Activated T-helper 17 cell treated with anti-CD3 and anti-CD28 coated beads, Interleukin-2, amount 50 U/mL, for 72 hours (primary cell): ENCODE data around the gene BICDL1. TPM values are rescaled to one million over a fixed set of nuclear protein-coding genes. Genes with fewer than 3 reads are reported as not detected.

Experiments used
- ATAC-seq: fragments of 150-1000 bp; cut with Tn5 transposase; replicated peaks from 2 replicates; pipeline ENCODE4 v1.10.0; 2021; ENCODE audit warnings: mild to moderate bottlenecking, moderate library complexity
- H3K27ac Mint-ChIP-seq: one replicate; pipeline ENCODE4 v1.8.0; 2022; ENCODE audit warnings: mixed read lengths
- H3K27me3 Mint-ChIP-seq: one replicate; pipeline ENCODE4 v1.8.0; 2022; ENCODE audit warnings: mixed read lengths
- H3K36me3 Mint-ChIP-seq: one replicate; pipeline ENCODE4 v1.8.0; 2022; ENCODE audit warnings: low read depth, mild to moderate bottlenecking, mixed read lengths
- H3K4me1 Mint-ChIP-seq: one replicate; pipeline ENCODE4 v1.8.0; 2022; ENCODE audit warnings: mixed read lengths
- H3K4me3 Mint-ChIP-seq: one replicate; pipeline ENCODE4 v1.8.0; 2022; ENCODE audit warnings: mild to moderate bottlenecking, mixed read lengths
- H3K9me3 Mint-ChIP-seq: one replicate; pipeline ENCODE4 v1.8.0; 2022; ENCODE audit warnings: mixed read lengths
- total RNA-seq, 2 donors: library from RNA; stranded (reverse); gene quantifications; one replicate each; pipeline ENCODE4 v1.2.3, GENCODE V29; 2022

BICDL1 gene
- total RNA-seq, 2 donors from 2014 or later, result 36.9 to 91.6 TPM

- peaks cover 57% of the 10 kb centered on the region for H3K36me3 Mint-ChIP-seq
- H3K27ac Mint-ChIP-seq, result no peak overlapping the region
- no peak overlapping the region for H3K4me3 Mint-ChIP-seq
- H3K27me3 Mint-ChIP-seq, result no peaks in the 10 kb centered on the region
- H3K4me1 Mint-ChIP-seq, result peaks cover 21% of the 10 kb centered on the region
- H3K9me3 Mint-ChIP-seq, result no peaks in the 10 kb centered on the region
- no peak for ATAC-seq
Measured at GRCh38 chr12:120054293-120054692, 65.3 kb downstream of the BICDL1 start.

- Mint-ChIP-seq H3K9me3 (no peaks in the 10 kb centered on the region), H3K27ac (no peak overlapping the region), H3K4me1 (peaks cover 21% of the 10 kb centered on the region), H3K4me3 (no peak overlapping the region), H3K27me3 (no peaks in the 10 kb centered on the region), H3K36me3 (peaks cover 53% of the 10 kb centered on the region)
- ATAC-seq, result no peak
Measured at GRCh38 chr12:120055231-120056000, 66.4 kb downstream of the BICDL1 start.

- Mint-ChIP-seq H3K4me3 (no peak overlapping the region), H3K36me3 (peaks cover 54% of the 10 kb centered on the region), H3K9me3 (no peaks in the 10 kb centered on the region), H3K4me1 (peaks cover 19% of the 10 kb centered on the region), H3K27me3 (no peaks in the 10 kb centered on the region), H3K27ac (no peak overlapping the region)
- ATAC-seq, result no peak
Measured at GRCh38 chr12:120056739-120057138, 67.7 kb downstream of the BICDL1 start.

- no peaks in the 10 kb centered on the region for H3K27me3 Mint-ChIP-seq
- H3K4me1 Mint-ChIP-seq, result peaks cover 7% of the 10 kb centered on the region
- no peak for ATAC-seq
- no peak overlapping the region for H3K4me3 Mint-ChIP-seq
- peaks cover 56% of the 10 kb centered on the region for H3K36me3 Mint-ChIP-seq
- H3K27ac Mint-ChIP-seq, result peak overlapping the region; percentile 68
- H3K9me3 Mint-ChIP-seq, result no peaks in the 10 kb centered on the region
Measured at GRCh38 chr12:120060196-120060595, 71.2 kb downstream of the BICDL1 start.

GRCh38 chr12:120060717-120061116 lies 71.7 kb downstream of the BICDL1 start:
- Mint-ChIP-seq H3K27ac (peak overlapping the region; percentile 68), H3K36me3 (peaks cover 60% of the 10 kb centered on the region), H3K4me1 (peaks cover 7% of the 10 kb centered on the region), H3K27me3 (no peaks in the 10 kb centered on the region), H3K9me3 (no peaks in the 10 kb centered on the region), H3K4me3 (no peak overlapping the region)
- ATAC-seq, result no peak

- H3K36me3 Mint-ChIP-seq, result peaks cover 70% of the 10 kb centered on the region
Measured at GRCh38 chr12:120061575-120062214, 72.7 kb downstream of the BICDL1 start.

GRCh38 chr12:120062976-120063579 lies 74.0 kb downstream of the BICDL1 start:
- ATAC-seq, result no peak
- no peak overlapping the region for H3K4me3 Mint-ChIP-seq
- H3K36me3 Mint-ChIP-seq, result peaks cover 84% of the 10 kb centered on the region
- no peaks in the 10 kb centered on the region for H3K9me3 Mint-ChIP-seq
- no peaks in the 10 kb centered on the region for H3K27me3 Mint-ChIP-seq
- H3K27ac Mint-ChIP-seq, result peak overlapping the region; percentile 22
- peaks cover 7% of the 10 kb centered on the region for H3K4me1 Mint-ChIP-seq

More at GRCh38 chr12:120061575-120062214, 72.7 kb downstream of the BICDL1 start:
- ATAC-seq, result no peak
- no peaks in the 10 kb centered on the region for H3K9me3 Mint-ChIP-seq
- H3K27me3 Mint-ChIP-seq, result no peaks in the 10 kb centered on the region
- H3K4me3 Mint-ChIP-seq, result no peak overlapping the region
- H3K27ac Mint-ChIP-seq, result peak overlapping the region; percentile 68
- H3K4me1 Mint-ChIP-seq, result peaks cover 7% of the 10 kb centered on the region

- Mint-ChIP-seq H3K4me1 (peaks cover 7% of the 10 kb centered on the region), H3K9me3 (no peaks in the 10 kb centered on the region), H3K36me3 (peaks cover 96% of the 10 kb centered on the region), H3K27ac (no peak overlapping the region), H3K4me3 (no peak overlapping the region), H3K27me3 (no peaks in the 10 kb centered on the region)
- no peak for ATAC-seq
Measured at GRCh38 chr12:120064054-120064940, 75.3 kb downstream of the BICDL1 start.

GRCh38 chr12:120065472-120065871 lies 76.4 kb downstream of the BICDL1 start:
- no peaks in the 10 kb centered on the region for H3K27me3 Mint-ChIP-seq
- H3K4me1 Mint-ChIP-seq, result peaks cover under 1% of the 10 kb centered on the region
- H3K4me3 Mint-ChIP-seq, result no peak overlapping the region
- H3K27ac Mint-ChIP-seq, result no peak overlapping the region
- no peak for ATAC-seq
- H3K9me3 Mint-ChIP-seq, result no peaks in the 10 kb centered on the region
- peaks cover 100% of the 10 kb centered on the region for H3K36me3 Mint-ChIP-seq

GRCh38 chr12:120066341-120066740 lies 77.3 kb downstream of the BICDL1 start:
- no peak for ATAC-seq
- Mint-ChIP-seq H3K4me3 (no peak overlapping the region), H3K4me1 (no peaks in the 10 kb centered on the region), H3K27me3 (no peaks in the 10 kb centered on the region), H3K27ac (no peak overlapping the region), H3K36me3 (peaks cover 100% of the 10 kb centered on the region), H3K9me3 (no peaks in the 10 kb centered on the region)

GRCh38 chr12:120067084-120067869 lies 78.2 kb downstream of the BICDL1 start:
- no peaks in the 10 kb centered on the region for H3K4me1 Mint-ChIP-seq
- H3K27me3 Mint-ChIP-seq, result no peaks in the 10 kb centered on the region
- H3K27ac Mint-ChIP-seq, result peak overlapping the region; percentile 28
- ATAC-seq, result no peak
- no peak overlapping the region for H3K4me3 Mint-ChIP-seq
- H3K36me3 Mint-ChIP-seq, result peaks cover 100% of the 10 kb centered on the region
- no peaks in the 10 kb centered on the region for H3K9me3 Mint-ChIP-seq

GRCh38 chr12:120067901-120068300 lies 78.9 kb downstream of the BICDL1 start:
- no peak overlapping the region for H3K4me3 Mint-ChIP-seq
- no peak for ATAC-seq
- no peaks in the 10 kb centered on the region for H3K9me3 Mint-ChIP-seq
- H3K36me3 Mint-ChIP-seq, result peaks cover 100% of the 10 kb centered on the region
- H3K4me1 Mint-ChIP-seq, result no peaks in the 10 kb centered on the region
- no peaks in the 10 kb centered on the region for H3K27me3 Mint-ChIP-seq
- H3K27ac Mint-ChIP-seq, result peak overlapping the region; percentile 28

- no peak overlapping the region for H3K4me3 Mint-ChIP-seq
- H3K36me3 Mint-ChIP-seq, result peaks cover 100% of the 10 kb centered on the region
- no peaks in the 10 kb centered on the region for H3K4me1 Mint-ChIP-seq
- ATAC-seq, result no peak
- H3K9me3 Mint-ChIP-seq, result no peaks in the 10 kb centered on the region
- H3K27ac Mint-ChIP-seq, result peak overlapping the region; percentile 50
- no peaks in the 10 kb centered on the region for H3K27me3 Mint-ChIP-seq
Measured at GRCh38 chr12:120069278-120069677, 80.2 kb downstream of the BICDL1 start.
